PC-3 (cell line): ENCODE measurements around the gene DOP1B. TPM values are rescaled to one million over a fixed set of nuclear protein-coding genes. Genes with fewer than 3 reads are reported as not detected.

Experiments
- ATAC-seq: fragments of 200-7000 bp; cut with Tn5 transposase; 2 replicates; pipeline ENCODE4 v1.9.1; 2020; ENCODE audit warnings: mild to moderate bottlenecking, moderate library complexity
- BruUV-seq: library from RNA; stranded (reverse); fragments of 400-500 nt; replicated peaks from 2 replicates; lab custom pipeline; 2021; lab: Mats Ljungman, UMichigan
- CTCF ChIA-PET: fragments of 300-600 bp; sonication (Branson Sonifier 250); formaldehyde crosslinking; loops from one replicate; lab custom pipeline; 2022; ENCODE audit warnings: antibody characterized with exemption; lab: Charles Lee
- POLR2A ChIA-PET: fragments of 300-600 bp; sonication (Branson Sonifier 250); formaldehyde crosslinking; loops from one replicate; lab custom pipeline; 2022; ENCODE audit warnings: antibody characterized with exemption; ENCODE audit not compliant: unreplicated experiment; lab: Charles Lee
- DNase-seq: peaks from one replicate; pipeline ENCODE4 v3.0.0-alpha.2; 2015
- H2AFZ ChIP-seq: fragments of 300-600 bp; sonication (generic); 2 replicates; pipeline ENCODE4 v1.6.0; 2016; ENCODE audit warnings: antibody characterized with exemption, low read length
- H3F3A ChIP-seq: fragments of 300-600 bp; sonication (generic); one replicate; pipeline ENCODE4 v1.6.0; 2017; ENCODE audit warnings: antibody characterized with exemption, low read length, control low read depth, mild to moderate bottlenecking; ENCODE audit not compliant: unreplicated experiment
- H3K27ac ChIP-seq: fragments of 300-600 bp; sonication (generic); 2 replicates; pipeline ENCODE4 v1.5.1; 2016; ENCODE audit warnings: mild to moderate bottlenecking, low read length
- H3K27me3 ChIP-seq: fragments of 300-600 bp; sonication (generic); 2 replicates; pipeline ENCODE4 v1.6.1; 2016; ENCODE audit warnings: low read length, mixed read lengths
- H3K36me3 ChIP-seq: fragments of 300-600 bp; sonication (generic); 2 replicates; pipeline ENCODE4 v1.6.1; 2016; ENCODE audit warnings: low read depth, mixed run types, low read length, mixed read lengths
- H3K4me1 ChIP-seq: fragments of 300-600 bp; sonication (generic); 2 replicates; pipeline ENCODE4 v1.5.1; 2016; ENCODE audit warnings: low read length; ENCODE audit not compliant: insufficient read depth
- H3K4me2 ChIP-seq: fragments of 300-600 bp; sonication (generic); 2 replicates; pipeline ENCODE4 v1.6.0; 2016; ENCODE audit warnings: low read length
- H3K4me3 ChIP-seq: fragments of 300-600 bp; sonication (generic); 2 replicates; pipeline ENCODE4 v1.5.1; 2016; ENCODE audit warnings: mild to moderate bottlenecking, low read length, mixed read lengths
- H3K79me2 ChIP-seq: fragments of 300-600 bp; sonication (generic); 2 replicates; pipeline ENCODE4 v1.6.1; 2017; ENCODE audit warnings: low read length, mixed read lengths
- H3K9ac ChIP-seq: fragments of 300-600 bp; sonication (generic); 2 replicates; pipeline ENCODE4 v1.6.0; 2016; ENCODE audit warnings: mild to moderate bottlenecking, low read length
- H3K9me2 ChIP-seq: fragments of 300-600 bp; sonication (generic); replicated peaks from 2 replicates; pipeline ENCODE4 v1.6.1; 2016; ENCODE audit warnings: mixed run types, low read length, mixed read lengths
- H3K9me3 ChIP-seq: fragments of 300-600 bp; sonication (generic); 2 replicates; pipeline ENCODE4 v1.6.1; 2016; ENCODE audit warnings: low read length, mixed read lengths
- H4K20me1 ChIP-seq: fragments of 300-600 bp; sonication (generic); 2 replicates; pipeline ENCODE4 v1.6.1; 2016; ENCODE audit warnings: low read length, mixed read lengths
- CTCF ChIP-seq: fragments of 300-600 bp; sonication (generic); conservative IDR thresholded peaks from 2 replicates; pipeline ENCODE4 v1.5.1; 2017; ENCODE audit warnings: antibody characterized with exemption, low read depth, mild to moderate bottlenecking, low read length
- EZH2 ChIP-seq: fragments of 300-600 bp; sonication (generic); IDR thresholded peaks from one replicate; pipeline ENCODE4 v1.6.1; 2017; ENCODE audit warnings: antibody characterized with exemption, mild to moderate bottlenecking, low read length; ENCODE audit not compliant: unreplicated experiment
- EZH2phosphoT487 ChIP-seq: fragments of 300-600 bp; sonication (generic); IDR thresholded peaks from 2 replicates; pipeline ENCODE4 v1.6.1; 2018; ENCODE audit warnings: mild to moderate bottlenecking, antibody characterized with exemption, low read length, borderline replicate concordance
- intact Hi-C: fragments of 100-400 bp; cut with micrococcal nuclease; formaldehyde crosslinking; loops from 2 replicates; pipeline ENCODE4 v1.9.0; 2023
- total RNA-seq: library from RNA; depleted of rRNA; stranded (reverse); fragments of >200 nt; gene quantifications from 2 replicates; pipeline ENCODE4 v1.2.3, GENCODE V29; 2014

Gene DOP1B
- total RNA-seq, 1 experiment from 2014 or later: 7.0 TPM

GRCh38 chr21:36122977-36123376 is 33.6 kb upstream of the DOP1B start:
- Histone ChIP-seq H4K20me1 (no peaks in the 10 kb centered on the region), H3K9me2 (no peaks in the 10 kb centered on the region), H3K4me1 (peaks cover 19% of the 10 kb centered on the region), H3K27ac (no peak overlapping the region), H3K9ac (no peak overlapping the region), H3K79me2 (no peaks in the 10 kb centered on the region), H3K27me3 (no peaks in the 10 kb centered on the region), H3K36me3 (no peaks in the 10 kb centered on the region), H3K9me3 (no peaks in the 10 kb centered on the region), H2AFZ (no peak overlapping the region), H3K4me3 (no peak overlapping the region), H3K4me2 (no peak overlapping the region), H3F3A (no peaks in the 10 kb centered on the region)
- ChIA-PET CTCF (no interaction called here), POLR2A (no interaction called here)
- intact Hi-C loops: no loop called here
- no peak for DNase-seq
- TF ChIP-seq EZH2: no peak
- peak; percentile 34 for TF ChIP-seq CTCF
- BruUV-seq: no TSS peak
- ATAC-seq: no peak

GRCh38 chr21:36124395-36124794 is 32.2 kb upstream of the DOP1B start:
- H3K79me2 ChIP-seq: no peaks in the 10 kb centered on the region
- H3K27ac ChIP-seq: no peak overlapping the region
- no peaks in the 10 kb centered on the region for H3K9me2 ChIP-seq
- ChIA-PET CTCF (no interaction called here), POLR2A (no interaction called here)
- H3K4me3 ChIP-seq: no peak overlapping the region
- H3K9ac ChIP-seq: no peak overlapping the region
- H3K36me3 ChIP-seq: no peaks in the 10 kb centered on the region
- no peak for ATAC-seq
- intact Hi-C loops: no loop called here
- peaks cover 19% of the 10 kb centered on the region for H3K4me1 ChIP-seq
- BruUV-seq: no TSS peak
- DNase-seq: no peak
- H4K20me1 ChIP-seq: no peaks in the 10 kb centered on the region
- H3K27me3 ChIP-seq: no peaks in the 10 kb centered on the region
- H3K4me2 ChIP-seq: no peak overlapping the region
- no peaks in the 10 kb centered on the region for H3K9me3 ChIP-seq
- no peak for TF ChIP-seq EZH2phosphoT487
- no peak for TF ChIP-seq EZH2
- TF ChIP-seq CTCF: no peak
- H3F3A ChIP-seq: no peaks in the 10 kb centered on the region
- H2AFZ ChIP-seq: no peak overlapping the region

- ChIA-PET POLR2A (interaction anchor here (0.6 kb wide), 1 partner anchor 27 kb away, joined by 3 read pairs; no protein-coding TSS in a partner anchor), CTCF (interaction anchor here (0.5 to 1.0 kb wide), 3 partner anchors 43 to 368 kb away, joined by 3 to 4 read pairs (median 4); no protein-coding TSS in a partner anchor)
- peak overlapping the region; percentile 83 for H3K27ac ChIP-seq
- no peaks in the 10 kb centered on the region for H3K36me3 ChIP-seq
- H3K9me3 ChIP-seq: no peaks in the 10 kb centered on the region
- no peaks in the 10 kb centered on the region for H3F3A ChIP-seq
- DNase-seq (peak; percentile 76), ATAC-seq (peak; percentile 37)
- no peaks in the 10 kb centered on the region for H3K79me2 ChIP-seq
- peak; percentile 92 for TF ChIP-seq CTCF
- TF ChIP-seq EZH2phosphoT487: no peak
- H3K4me2 ChIP-seq: peak overlapping the region; percentile 70
- intact Hi-C loops: no loop called here
- H3K27me3 ChIP-seq: no peaks in the 10 kb centered on the region
- BruUV-seq: no TSS peak
- peak overlapping the region; percentile 28; the same call in 1 of the 2 replicates for H3K4me3 ChIP-seq
- H3K4me1 ChIP-seq: peaks cover 21% of the 10 kb centered on the region
- H4K20me1 ChIP-seq: no peaks in the 10 kb centered on the region
- peak overlapping the region; percentile 42 for H3K9ac ChIP-seq
- H3K9me2 ChIP-seq: no peaks in the 10 kb centered on the region
- peak overlapping the region; percentile 23 for H2AFZ ChIP-seq
These were observed 31.0 kb upstream of the DOP1B start for GRCh38 chr21:36125512-36126207.
